GM12878 (cell line): Measurements from ENCODE around the gene ERC2. TPM values are rescaled to one million over a fixed set of nuclear protein-coding genes. Genes with fewer than 3 reads are reported as not detected.

ENCODE experiments used
- ATAC-seq: fragments of 200-7000 bp; cut with Tn5 transposase; 3 replicates; pipeline ENCODE4 v1.9.1; 2020; ENCODE audit warnings: mild to moderate bottlenecking, moderate library complexity
- BruUV-seq: library from RNA; stranded (reverse); fragments of 400-500 nt; replicated peaks from 2 replicates; lab custom pipeline; 2021; lab: Mats Ljungman, UMichigan
- CTCF ChIA-PET: fragments of 300-600 bp; sonication (Branson Sonifier 250); formaldehyde crosslinking; extraction: SDS; loops from one replicate; lab custom pipeline; 2021; ENCODE audit warnings: inconsistent platforms; lab: Yijun Ruan, JAX
- POLR2A ChIA-PET: fragments of 350-600 bp; formaldehyde crosslinking; extraction: SDS; loops from one replicate; lab custom pipeline; 2021; ENCODE audit warnings: inconsistent platforms; lab: Charles Lee
- RAD21 ChIA-PET: fragments of 300-600 bp; sonication (Branson Sonifier 250); formaldehyde crosslinking; loops from one replicate; lab custom pipeline; 2023; ENCODE audit warnings: antibody characterized with exemption; ENCODE audit not compliant: unreplicated experiment; lab: Charles Lee
- SMC1A ChIA-PET: fragments of 300-600 bp; sonication (Branson Sonifier 250); formaldehyde crosslinking; loops from one replicate; lab custom pipeline; 2023; ENCODE audit not compliant: unreplicated experiment, uncharacterized antibody; lab: Charles Lee
- DNase-seq: peaks from one replicate; pipeline ENCODE4 v3.0.0-alpha.2; 2011; ENCODE audit warnings: low read depth, low spot score
- FAIRE-seq: peaks from 3 replicates; lab custom pipeline; 2011; peaks lifted over from hg19 to GRCh38; lab: Jason Lieb, UNC
- H2AFZ ChIP-seq: 2 replicates; pipeline ENCODE4 v1.6.0; 2011; ENCODE audit warnings: low read depth, low read length, control low read depth; ENCODE audit not compliant: control insufficient read depth
- H3K27ac ChIP-seq: 2 replicates; pipeline ENCODE4 v1.5.1; 2011; ENCODE audit warnings: control low read depth; ENCODE audit not compliant: control insufficient read depth, insufficient read depth
- H3K27me3 ChIP-seq, 2 experiments: replicated peaks in 1 of 2; 2 replicates each; pipeline versions ENCODE4 v1.6.0 to v1.6.1; 2011; ENCODE audit warnings: low read length in 1 of 2; ENCODE audit not compliant: control insufficient read depth in 2 of 2, insufficient read depth in 2 of 2
- H3K36me3 ChIP-seq, 2 experiments: 2 replicates each; pipeline ENCODE4 v1.5.1; 2011; ENCODE audit warnings: low read length in 1 of 2; ENCODE audit not compliant: control insufficient read depth in 2 of 2, insufficient read depth in 2 of 2
- H3K4me1 ChIP-seq: 2 replicates; pipeline ENCODE4 v1.6.1; 2011; ENCODE audit warnings: mild to moderate bottlenecking, low read length, moderate library complexity, mixed read lengths; ENCODE audit not compliant: control insufficient read depth, insufficient read depth
- H3K4me2 ChIP-seq: 2 replicates; pipeline ENCODE4 v1.6.0; 2011; ENCODE audit warnings: control low read depth; ENCODE audit not compliant: control insufficient read depth, insufficient read depth
- H3K4me3 ChIP-seq: fragments of 200-600 bp; sonication (generic); 2 replicates; pipeline ENCODE4 v1.5.1; 2016
- H3K79me2 ChIP-seq: 2 replicates; pipeline ENCODE4 v1.6.0; 2011; ENCODE audit warnings: low read length; ENCODE audit not compliant: control insufficient read depth, insufficient read depth
- H3K9ac ChIP-seq: 2 replicates; pipeline ENCODE4 v1.8.0; 2011; ENCODE audit warnings: low read length, control low read depth, mixed read lengths; ENCODE audit not compliant: control insufficient read depth, insufficient read depth
- H3K9me3 ChIP-seq: replicated peaks from 3 replicates; pipeline ENCODE4 v1.5.1; 2011; ENCODE audit warnings: mild to moderate bottlenecking, low read length; ENCODE audit not compliant: control insufficient read depth, insufficient read depth
- H4K20me1 ChIP-seq: 2 replicates; pipeline ENCODE4 v1.6.0; 2011; ENCODE audit not compliant: control insufficient read depth, insufficient read depth
- BCLAF1 ChIP-seq: fragments of 450-650 bp; IDR thresholded peaks from 2 replicates; pipeline ENCODE4 v1.6.1; 2017; ENCODE audit warnings: antibody characterized with exemption, mild to moderate bottlenecking, moderate library complexity
- CREB1 ChIP-seq: IDR thresholded peaks from 2 replicates; pipeline ENCODE4 v1.6.1; 2012; ENCODE audit warnings: low read depth, mild to moderate bottlenecking, inconsistent platforms
- ETV6 ChIP-seq, 2 experiments: fragments of 450-650 bp in 1 of 2; IDR thresholded peaks in 1 of 2; conservative IDR thresholded peaks in 1 of 2; 2 replicates each; pipeline ENCODE4 v1.6.1; 2014; ENCODE audit warnings: antibody characterized with exemption in 1 of 2, borderline replicate concordance in 1 of 2, low read depth in 1 of 2, mild to moderate bottlenecking in 1 of 2, moderate library complexity in 1 of 2
- MTA2 ChIP-seq: fragments of 450-650 bp; IDR thresholded peaks from 2 replicates; pipeline ENCODE4 v1.6.1; 2016; ENCODE audit warnings: low read depth, mild to moderate bottlenecking, moderate library complexity
- RAD21 ChIP-seq: IDR thresholded peaks from 2 replicates; pipeline ENCODE4 v1.6.1; 2011; ENCODE audit warnings: mild to moderate bottlenecking, low read depth, low read length, moderate library complexity; ENCODE audit not compliant: insufficient read depth
- TAF1 ChIP-seq: IDR thresholded peaks from 2 replicates; pipeline ENCODE4 v1.6.1; 2011; ENCODE audit warnings: mild to moderate bottlenecking, low read depth, low read length, borderline replicate concordance
- ZNF622 ChIP-seq: fragments of 450-650 bp; IDR thresholded peaks from 2 replicates; pipeline ENCODE4 v1.6.1; 2017; ENCODE audit warnings: mild to moderate bottlenecking, inconsistent platforms
- WGBS: methylation state at CpG from one replicate; pipeline ENCODE4 v1.1.6; 2016; ENCODE audit warnings: low lambda C conversion rate; ENCODE audit not compliant: insufficient replicate concordance, insufficient coverage; ENCODE audit errors: missing lambda C conversion rate; 5-methylcytosine and 5-hydroxymethylcytosine counted together
- in situ Hi-C: fragments of 300-500 bp; cut with MboI; formaldehyde crosslinking; loops from 9 replicates; pipeline ENCODE4 v1.14.3; 2018; ENCODE audit warnings: mixed read lengths
- intact Hi-C: fragments of 100-400 bp; cut with micrococcal nuclease; formaldehyde crosslinking; loops from one replicate; pipeline ENCODE4 v1.14.2; 2022; ENCODE audit not compliant: unreplicated experiment
- polyA plus RNA-seq, 11 experiments: library from polyadenylated mRNA; depleted of rRNA in 4 of 11; unstranded in 6 of 11; stranded (reverse) in 5 of 11; fragments of >200 nt; fragmentation: Nextera tagmentation in 4 of 11; fragmentation: Illumina TruSeq in 1 of 11; extraction: Ambion mirVana in 4 of 11; extraction: Trizol in 1 of 11; gene quantifications; 1 replicate in 1 of 11; 2 replicates in 10 of 11; pipeline versions ENCODE4 v1.2.1 to v1.2.3, GENCODE V29; 2011 to 2016; ENCODE audit warnings: inconsistent platforms in 2 of 11, missing spikeins in 2 of 11, low read depth in 1 of 11
- total RNA-seq, 4 experiments: library from RNA; depleted of rRNA in 3 of 4; stranded (reverse); fragments of >200 nt in 3 of 4; fragmentation: Illumina TruSeq in 1 of 4; extraction: Trizol in 1 of 4; gene quantifications; 2 replicates each; pipeline versions ENCODE4 v1.2.1 to v1.2.3, GENCODE V29; 2013 to 2021
- TF ChIP-seq, protein P1 (sequence below): IDR thresholded peaks from 2 replicates; pipeline ENCODE4 v1.6.1; 2011; ENCODE audit warnings: borderline replicate concordance, low read depth, mild to moderate bottlenecking, moderate library complexity, mixed read lengths, low read length; ENCODE audit not compliant: insufficient read depth; ENCODE audit errors: extremely low read length

The ERC2 gene
- total and polyA plus RNA-seq, 10 of the 15 experiments (the other 5 are each of a cell fraction or from before 2014, with no cell fraction given), result 0.06 to 1.4 (median 0.12) TPM; not detected in 3

GRCh38 chr3:55909373-55909772 lies 558.9 kb downstream of the ERC2 start (continued):
- TF ChIP-seq RAD21 (no peak), ETV6 (conservative IDR thresholded peaks at IDR 0.05 in 1 of 2, IDR thresholded peaks at IDR 0.05 in 1 of 2; ENCODE audit: borderline replicate concordance in 1 of 2, low read depth in 1 of 2) (no peak), ZNF622 (no peak), CREB1 (no peak), MTA2 (no peak)

DNA sequence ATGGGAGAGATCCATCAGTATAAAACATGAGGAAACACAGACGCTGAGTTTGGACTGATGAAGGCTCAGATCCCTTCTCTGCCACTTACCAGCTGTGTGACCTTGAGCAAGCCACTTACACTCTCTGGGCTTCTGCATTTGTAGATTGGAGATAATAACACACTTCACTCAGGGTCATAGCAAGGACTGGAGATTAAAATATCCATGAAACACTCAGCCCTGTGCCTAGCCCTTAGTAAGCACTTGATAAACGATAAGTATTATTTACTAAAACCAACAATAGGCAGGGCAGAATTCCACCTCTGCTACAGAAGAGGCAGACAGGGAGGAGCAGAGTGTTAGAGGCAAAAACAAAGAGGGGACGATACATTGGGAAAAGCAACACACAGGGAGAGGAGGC lies 560.7 kb downstream of the ERC2 start:
- in situ Hi-C loops, result no loop called here
- Histone ChIP-seq H3K4me2 (no peak overlapping the region), H3K4me1 (no peaks in the 10 kb centered on the region), H3K9ac (no peak overlapping the region), H3K79me2 (no peaks in the 10 kb centered on the region), H3K36me3 (no peaks in the 10 kb centered on the region), H3K27me3 (no peaks in the 10 kb centered on the region; a peak in 1 of 4 replicates), H4K20me1 (no peaks in the 10 kb centered on the region), H3K4me3 (no peak overlapping the region), H3K9me3 (no peaks in the 10 kb centered on the region), H2AFZ (no peak overlapping the region), H3K27ac (no peak overlapping the region)
- FAIRE-seq (no peak), ATAC-seq (no peak), DNase-seq (no peak)
- 35% methylated on average over 3 of the region's 3 CpGs for WGBS
- intact Hi-C loops, result no loop called here
- POLR2A ChIA-PET, result no interaction called here
- SMC1A ChIA-PET, result no interaction called here
- CTCF ChIA-PET, result no interaction called here
- BruUV-seq, result no TSS peak
- TF ChIP-seq, protein P1, sequence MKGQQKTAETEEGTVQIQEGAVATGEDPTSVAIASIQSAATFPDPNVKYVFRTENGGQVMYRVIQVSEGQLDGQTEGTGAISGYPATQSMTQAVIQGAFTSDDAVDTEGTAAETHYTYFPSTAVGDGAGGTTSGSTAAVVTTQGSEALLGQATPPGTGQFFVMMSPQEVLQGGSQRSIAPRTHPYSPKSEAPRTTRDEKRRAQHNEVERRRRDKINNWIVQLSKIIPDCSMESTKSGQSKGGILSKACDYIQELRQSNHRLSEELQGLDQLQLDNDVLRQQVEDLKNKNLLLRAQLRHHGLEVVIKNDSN, result no peak
- no peak for TF ChIP-seq TAF1
- TF ChIP-seq BCLAF1, result no peak
- RAD21 ChIA-PET, result no interaction called here
